IPS-18c (cell line): Measurements from ENCODE around the gene COA5.

Experiments
- H3K4me3 ChIP-seq: 2 replicates; pipeline ENCODE4 v1.7.0; 2013; ENCODE audit warnings: low read depth, mild to moderate bottlenecking, low read length, moderate library complexity; ENCODE audit not compliant: insufficient read depth
- H3K9me3 ChIP-seq: one replicate; pipeline ENCODE4 v1.6.1; 2013; ENCODE audit warnings: mild to moderate bottlenecking, low read length, moderate library complexity; ENCODE audit not compliant: control insufficient read depth, insufficient read depth

The COA5 gene

DNA sequence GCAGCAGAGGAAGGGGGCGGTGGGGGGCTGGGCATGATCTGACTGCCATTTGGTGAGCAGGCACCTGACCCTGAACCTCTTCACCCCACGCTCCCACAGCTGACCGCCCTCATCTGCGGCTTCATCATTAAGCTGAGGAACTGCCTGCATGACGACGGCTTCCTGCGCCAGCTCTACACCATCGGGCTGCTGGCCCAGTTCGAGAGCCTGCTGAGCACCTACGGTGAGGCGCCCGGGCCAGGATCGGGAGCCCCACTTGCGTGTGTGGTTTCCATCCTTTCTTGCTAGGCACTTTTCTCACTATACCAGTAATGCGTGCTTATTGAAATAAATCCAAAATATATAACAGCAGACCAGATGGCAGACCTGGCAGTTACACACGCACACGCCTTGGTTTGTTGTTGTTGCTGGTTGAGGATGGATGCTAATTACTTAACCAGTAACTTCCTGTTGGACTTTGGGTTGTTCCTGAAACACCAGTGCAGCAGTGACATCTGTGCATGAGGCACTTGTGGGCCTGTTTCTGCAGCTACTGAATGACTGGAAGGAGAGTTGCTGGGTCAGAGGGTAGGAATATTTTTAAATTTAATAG, 43.7 kb downstream of the COA5 start:
- no peak overlapping the region for H3K4me3 ChIP-seq
- H3K9me3 ChIP-seq, result peaks cover 2% of the 10 kb centered on the region

DNA sequence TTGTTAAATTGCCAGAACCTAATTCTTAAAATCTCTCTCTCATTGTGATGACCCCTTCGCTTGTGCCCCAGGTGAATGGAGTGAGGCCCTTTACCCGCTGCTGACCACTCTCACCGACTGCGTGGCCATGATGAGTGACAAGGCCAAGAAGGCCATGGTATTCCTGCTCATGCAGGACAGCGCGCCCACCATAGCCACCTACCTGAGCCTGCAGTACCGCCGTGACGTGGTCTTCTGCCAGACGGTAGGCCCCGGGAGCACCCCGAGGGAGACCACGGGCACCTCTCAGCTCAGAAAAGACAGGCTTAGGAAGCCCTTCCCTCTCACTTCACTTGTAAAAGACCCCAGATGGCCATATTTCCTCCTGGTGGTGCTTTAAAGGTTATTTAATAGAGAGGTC, 44.9 kb downstream of the COA5 start:
- peaks cover 2% of the 10 kb centered on the region for H3K9me3 ChIP-seq
- H3K4me3 ChIP-seq, result no peak overlapping the region

DNA sequence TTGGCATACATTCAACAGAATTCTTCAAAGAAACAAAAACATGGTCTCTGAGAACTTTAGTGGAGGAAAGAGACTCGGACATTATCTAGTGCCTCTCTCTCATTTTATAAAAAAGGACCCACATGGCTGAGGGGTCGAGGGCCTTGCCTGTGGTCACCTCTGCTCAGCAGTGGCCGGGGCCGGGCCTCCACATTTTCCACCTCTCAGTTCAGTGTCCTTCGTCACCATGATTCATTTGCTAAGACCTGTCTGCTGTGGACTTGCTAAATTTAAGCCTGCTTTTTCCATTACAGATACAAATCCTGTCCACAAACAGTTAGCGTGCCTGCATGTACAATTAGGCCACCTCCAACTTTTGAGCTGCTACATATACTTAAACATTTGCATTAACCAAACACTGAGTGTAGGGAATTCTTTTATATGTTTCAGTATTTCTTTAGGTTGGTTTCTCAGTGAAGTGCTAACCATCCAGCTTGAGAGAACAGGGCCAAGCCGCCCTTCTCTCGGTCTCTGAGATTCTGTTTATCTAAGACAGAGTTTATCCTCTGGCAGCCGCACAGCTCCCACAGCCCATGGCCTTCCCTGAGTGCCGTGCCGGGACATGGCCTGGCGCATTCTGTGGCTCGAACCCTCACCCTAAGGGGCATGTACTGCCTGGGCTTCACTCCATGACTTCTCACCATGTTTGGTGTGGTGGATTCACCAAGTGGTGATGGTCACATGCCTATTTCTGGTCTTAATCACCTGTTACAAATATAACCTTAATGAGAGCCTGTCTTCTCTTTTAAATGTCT, 46.2 kb downstream of the COA5 start:
- Histone ChIP-seq H3K9me3 (peaks cover 2% of the 10 kb centered on the region), H3K4me3 (no peak overlapping the region)

DNA sequence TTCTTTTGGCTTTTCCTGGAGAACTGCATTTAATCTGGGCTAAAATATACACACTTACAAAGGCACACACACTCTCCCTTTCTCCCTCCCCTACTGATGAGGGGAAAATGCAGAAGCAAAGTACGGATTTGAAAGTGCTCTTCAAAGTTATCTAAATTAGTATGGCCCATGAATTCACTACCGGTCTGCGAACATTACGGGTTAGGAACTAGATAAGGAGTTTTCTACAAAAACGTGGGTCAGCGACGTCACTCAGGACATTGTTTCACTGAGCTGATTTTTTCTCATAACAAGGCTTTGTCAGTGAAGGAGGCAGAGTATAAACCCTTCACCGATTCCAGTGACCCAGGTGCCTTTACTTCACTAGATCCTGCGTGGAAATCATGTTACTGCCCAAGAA, 47.3 kb downstream of the COA5 start:
- Histone ChIP-seq H3K4me3 (no peak overlapping the region), H3K9me3 (peaks cover 2% of the 10 kb centered on the region)

DNA sequence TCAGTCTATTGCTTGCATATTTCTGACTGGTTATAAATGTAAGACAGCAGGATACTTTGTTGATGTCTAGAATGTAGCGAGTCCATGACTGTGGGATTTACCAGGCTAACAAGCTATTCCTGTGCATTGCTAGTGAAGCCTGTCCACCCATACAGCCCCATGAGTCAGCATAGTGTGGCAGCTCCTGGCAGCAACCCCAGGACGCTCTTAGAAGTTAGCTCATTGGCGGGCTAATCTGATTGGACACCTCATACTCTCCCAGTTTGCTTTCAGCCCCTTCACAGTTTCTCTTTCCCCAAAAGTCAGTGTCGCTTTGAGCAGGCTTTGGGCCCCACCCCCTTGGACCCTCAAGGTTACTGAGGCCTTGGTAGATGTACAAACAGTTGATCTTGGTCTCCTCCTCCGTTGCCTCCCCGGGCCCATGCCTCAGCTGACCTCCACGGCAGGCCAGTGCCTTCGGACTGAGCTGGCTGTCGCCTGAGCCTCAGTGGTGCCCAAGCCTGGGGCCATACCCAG, 48.0 kb downstream of the COA5 start:
- Histone ChIP-seq H3K9me3 (peaks cover 2% of the 10 kb centered on the region), H3K4me3 (no peak overlapping the region)

DNA sequence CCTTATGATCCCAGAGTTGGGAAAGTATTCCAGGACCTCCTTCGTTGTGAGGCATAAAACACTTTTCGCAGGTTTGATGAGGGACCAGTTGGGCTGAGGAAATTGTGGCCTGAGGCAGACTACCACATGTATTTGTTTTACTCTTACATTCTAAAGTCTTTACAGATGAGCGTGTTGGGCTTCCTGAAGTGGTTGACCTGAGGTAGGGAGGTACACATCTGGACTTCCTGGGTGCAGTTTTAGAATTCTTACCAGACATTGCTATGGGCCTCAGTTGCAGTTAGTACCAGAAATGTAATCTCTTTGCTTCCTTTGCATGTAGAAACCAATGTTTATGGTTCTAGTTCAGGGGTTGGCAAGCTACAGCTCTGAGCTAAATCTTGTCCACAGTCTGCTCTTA, 48.7 kb downstream of the COA5 start:
- H3K9me3 ChIP-seq, result peaks cover 2% of the 10 kb centered on the region

DNA sequence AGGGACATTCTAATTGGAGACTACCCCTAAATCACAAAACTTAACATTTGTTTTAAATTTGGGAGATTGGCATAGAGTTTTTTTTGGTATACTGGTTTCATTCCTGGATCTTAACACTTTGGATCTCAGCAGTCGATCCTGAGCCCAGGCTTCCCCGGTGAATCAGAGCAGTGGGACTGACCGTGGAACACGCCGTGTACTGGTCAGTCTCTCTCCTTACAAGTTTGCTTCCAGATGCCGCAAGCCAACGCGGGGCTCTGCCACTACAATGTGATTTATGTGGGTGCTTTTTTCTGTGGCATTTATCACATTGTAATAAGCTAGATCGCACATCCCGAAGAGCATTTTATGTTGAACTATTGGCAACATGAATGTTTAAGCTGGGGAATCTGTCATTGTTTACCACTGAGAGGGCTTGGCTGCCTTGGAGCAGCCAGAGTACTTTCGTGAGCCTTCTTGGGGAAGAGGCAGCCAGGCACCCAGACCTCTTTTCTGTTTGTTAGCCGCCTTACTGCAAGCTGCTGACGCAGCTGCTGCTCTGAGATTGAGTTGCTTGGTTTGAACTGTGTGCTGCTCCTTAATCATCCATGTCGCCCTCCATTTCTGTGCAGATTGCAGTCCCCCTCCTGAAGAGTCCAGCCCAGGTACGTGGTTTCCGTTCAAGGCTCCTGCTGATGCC, 49.3 kb downstream of the COA5 start:
- Histone ChIP-seq H3K4me3 (no peak overlapping the region), H3K9me3 (no peaks in the 10 kb centered on the region)

More for the DNA sequence above, 48.7 kb downstream of the COA5 start:
- no peak overlapping the region for H3K4me3 ChIP-seq

DNA sequence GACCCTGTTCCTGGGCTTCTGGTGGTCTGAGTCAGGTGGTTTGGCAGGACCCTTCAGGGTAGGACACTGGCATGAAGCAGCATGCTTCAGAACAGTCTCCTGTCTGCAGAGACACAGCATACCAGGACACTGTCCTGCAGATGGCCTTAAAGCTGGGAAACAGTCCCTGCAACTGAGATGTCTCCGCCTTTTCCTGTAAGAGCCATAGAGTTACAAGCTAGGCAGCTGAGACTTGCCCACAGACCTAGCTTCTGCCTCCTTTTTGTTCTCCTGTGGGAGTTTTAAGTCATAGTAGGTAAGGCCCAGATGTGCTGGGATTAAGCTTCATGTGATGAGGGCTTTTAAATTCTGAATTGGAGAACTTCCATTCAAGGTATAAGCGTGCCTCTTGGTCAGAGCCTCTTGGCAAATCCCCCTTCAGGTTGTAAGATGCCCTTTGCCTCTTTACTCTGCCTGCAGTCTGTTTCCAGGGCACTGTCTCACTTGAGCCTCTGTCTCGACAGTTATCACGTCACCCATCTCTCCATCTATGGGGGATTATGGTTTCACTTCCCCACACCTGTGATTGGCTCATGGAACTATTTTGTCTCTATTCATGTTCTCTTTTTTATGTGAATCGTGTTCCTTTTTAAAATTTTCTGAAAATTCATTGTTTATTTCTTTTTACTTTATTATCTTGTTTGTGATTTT, 51.8 kb downstream of the COA5 start:
- Histone ChIP-seq H3K4me3 (no peak overlapping the region), H3K9me3 (no peaks in the 10 kb centered on the region)

DNA sequence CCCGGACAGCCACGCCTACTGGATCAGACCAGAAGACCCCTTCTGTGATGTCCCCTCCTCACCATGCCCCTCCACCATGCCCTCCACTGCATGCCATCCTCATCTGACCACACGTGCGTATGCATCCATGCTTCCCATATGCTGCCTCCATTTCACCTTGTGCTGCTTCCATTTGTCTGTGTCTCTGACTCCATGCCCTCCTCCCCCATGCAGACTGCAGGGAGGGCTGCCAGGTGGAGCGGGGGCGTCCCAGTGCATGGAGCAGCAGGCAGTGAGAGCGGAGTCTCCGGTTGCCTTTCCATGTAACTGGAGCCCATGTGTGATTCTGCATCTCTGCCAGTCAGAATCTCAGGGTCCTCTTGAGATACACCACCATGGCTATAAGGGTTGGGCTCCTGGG, 52.6 kb downstream of the COA5 start:
- Histone ChIP-seq H3K9me3 (no peaks in the 10 kb centered on the region), H3K4me3 (no peak overlapping the region)

DNA sequence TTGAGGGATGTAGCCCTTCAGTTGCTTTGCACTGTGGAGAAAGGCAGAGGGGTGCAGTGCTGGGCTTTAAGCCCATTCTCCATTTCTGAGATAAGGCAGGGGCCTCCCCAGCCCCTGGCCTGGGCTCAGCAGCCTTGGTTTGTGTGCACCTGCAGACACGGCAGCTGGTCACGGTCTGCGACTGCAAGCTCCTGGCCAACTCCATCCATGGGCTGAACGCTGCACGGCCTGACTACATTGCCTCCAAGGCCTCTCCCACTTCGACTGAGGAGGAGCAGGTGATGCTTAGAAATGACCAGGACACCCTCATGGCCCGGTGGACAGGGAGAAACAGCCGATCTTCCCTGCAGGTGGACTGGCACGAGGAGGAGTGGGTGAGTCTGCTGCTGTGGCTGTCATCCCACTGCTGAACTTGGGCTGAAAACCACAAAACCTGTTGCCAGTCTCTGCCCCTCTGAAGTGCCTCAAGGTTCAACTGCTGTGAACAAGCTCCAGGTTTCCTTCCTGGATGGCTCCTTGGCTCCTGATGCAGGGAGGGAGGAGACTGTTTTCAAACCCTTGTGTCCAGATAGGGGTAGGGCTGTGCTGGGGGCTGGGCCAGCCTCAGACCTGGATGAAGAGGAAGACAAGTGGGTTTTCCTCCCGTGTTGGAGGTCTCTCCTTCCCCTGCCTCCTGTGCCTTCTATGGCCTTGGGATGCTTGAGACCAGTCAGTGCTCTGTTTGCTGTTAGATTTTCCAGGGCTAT, 54.0 kb downstream of the COA5 start:
- no peak overlapping the region for H3K4me3 ChIP-seq
- no peaks in the 10 kb centered on the region for H3K9me3 ChIP-seq

DNA sequence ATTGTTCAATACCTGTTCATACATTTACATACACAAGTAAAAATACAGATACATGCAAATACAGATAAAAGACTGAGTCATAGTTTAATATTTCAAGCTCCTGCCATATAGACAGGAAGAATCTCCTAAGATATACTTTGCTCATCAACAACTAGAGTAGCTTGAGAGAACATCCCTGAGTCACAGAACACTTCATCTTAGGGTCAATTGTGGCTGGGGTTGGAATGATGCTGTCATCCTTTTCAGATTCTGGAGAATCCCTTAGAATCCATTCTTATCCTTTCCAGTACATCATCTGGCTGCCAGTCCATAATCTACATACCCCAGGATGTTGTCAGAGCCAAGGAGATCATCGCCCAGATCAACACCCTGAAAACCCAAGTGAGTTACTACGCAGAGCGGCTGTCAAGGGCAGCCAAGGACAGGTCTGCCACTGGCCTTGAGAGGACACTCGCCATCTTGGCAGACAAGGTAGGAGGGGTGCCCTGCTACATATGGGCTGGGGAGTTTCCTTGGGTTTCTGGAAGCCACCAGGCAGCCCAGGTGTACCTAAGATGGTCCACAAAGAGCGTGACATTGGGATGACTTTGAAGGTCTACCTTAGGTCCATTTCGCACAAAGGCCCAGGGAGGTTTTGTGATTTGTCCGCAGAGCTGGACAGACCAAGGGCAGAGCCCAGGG, 55.7 kb downstream of the COA5 start:
- H3K9me3 ChIP-seq, result no peaks in the 10 kb centered on the region
- H3K4me3 ChIP-seq, result no peak overlapping the region

DNA sequence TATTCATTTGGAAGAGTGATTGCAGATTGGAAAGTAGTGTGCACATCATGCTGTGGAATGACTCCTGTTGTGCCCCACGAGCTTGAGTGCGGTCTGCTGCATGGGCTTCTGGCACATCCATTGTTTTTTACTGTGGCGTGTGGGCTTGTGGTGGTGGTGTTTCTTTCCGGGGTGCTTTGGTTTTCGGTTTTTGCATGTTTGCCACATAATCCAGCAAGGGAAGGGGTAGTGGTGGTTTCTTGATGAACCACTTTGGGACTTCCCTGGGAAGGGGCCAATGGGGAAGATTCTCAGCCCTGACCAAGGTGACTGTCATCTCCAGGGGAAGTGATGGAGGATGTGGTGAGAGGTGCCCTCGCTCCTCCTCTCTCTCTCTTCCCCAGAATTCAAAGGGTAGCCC, 57.0 kb downstream of the COA5 start:
- no peaks in the 10 kb centered on the region for H3K9me3 ChIP-seq
- no peak overlapping the region for H3K4me3 ChIP-seq

DNA sequence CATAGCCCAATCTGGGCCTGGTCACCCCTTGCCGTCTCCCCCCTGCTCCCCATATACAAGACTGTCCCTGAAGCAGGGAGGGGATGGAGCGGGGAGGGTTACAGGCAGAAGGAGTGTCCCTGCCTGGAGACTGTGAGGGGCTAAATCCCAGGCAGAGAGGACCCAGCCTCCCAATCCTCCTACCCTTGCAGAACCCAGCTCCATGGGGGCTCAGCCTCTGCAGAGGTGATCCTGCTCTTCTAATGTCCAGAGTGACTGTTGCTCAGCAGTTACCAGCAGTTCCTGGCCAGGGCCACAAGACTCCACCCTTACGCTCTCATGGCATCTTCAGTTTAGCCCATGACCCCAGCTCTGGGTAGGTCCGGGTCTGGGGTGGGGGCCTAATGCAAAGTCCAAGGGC, 58.1 kb downstream of the COA5 start:
- H3K9me3 ChIP-seq, result no peaks in the 10 kb centered on the region

More for the DNA sequence above, 58.1 kb downstream of the COA5 start:
- H3K4me3 ChIP-seq, result no peak overlapping the region
